GM19463 (cell line): ENCODE data around the gene TBX10.

ENCODE experiments used
- ATAC-seq: cut with Tn5 transposase; IDR thresholded peaks from one replicate; pipeline ENCODE4 v1.9.1; 2021; ENCODE audit warnings: mild to moderate bottlenecking, moderate library complexity; ENCODE audit not compliant: unreplicated experiment

The TBX10 gene

GRCh38 chr11:67582011-67582410 lies 57.6 kb downstream of the TBX10 start:
- no peak for ATAC-seq

GRCh38 chr11:67581469-67581868 lies 58.1 kb downstream of the TBX10 start:
- ATAC-seq: no peak
